GM18951 (cell line): Measurements from ENCODE around the gene RGS14.

Experiments used
- POLR2A ChIP-seq: IDR thresholded peaks from 4 replicates; pipeline ENCODE4 v1.6.1; 2011; ENCODE audit warnings: mild to moderate bottlenecking; ENCODE audit not compliant: insufficient read length, insufficient read depth; ENCODE audit errors: extremely low read depth
- in situ Hi-C: fragments of 300-500 bp; cut with MboI; formaldehyde crosslinking; loops from one replicate; pipeline ENCODE4 v1.12.0; 2022; ENCODE audit warnings: low sequenced_read_pairs, mixed read lengths, inconsistent platforms; ENCODE audit not compliant: unreplicated experiment

Gene RGS14

GRCh38 chr5:177315411-177315810 is 42.3 kb upstream of the RGS14 start:
- in situ Hi-C loops, result no loop called here
- no peak for TF ChIP-seq POLR2A

- no peak for TF ChIP-seq POLR2A
- in situ Hi-C loops, result no loop called here
Observed at GRCh38 chr5:177316005-177316404, 41.7 kb upstream of the RGS14 start.

DNA sequence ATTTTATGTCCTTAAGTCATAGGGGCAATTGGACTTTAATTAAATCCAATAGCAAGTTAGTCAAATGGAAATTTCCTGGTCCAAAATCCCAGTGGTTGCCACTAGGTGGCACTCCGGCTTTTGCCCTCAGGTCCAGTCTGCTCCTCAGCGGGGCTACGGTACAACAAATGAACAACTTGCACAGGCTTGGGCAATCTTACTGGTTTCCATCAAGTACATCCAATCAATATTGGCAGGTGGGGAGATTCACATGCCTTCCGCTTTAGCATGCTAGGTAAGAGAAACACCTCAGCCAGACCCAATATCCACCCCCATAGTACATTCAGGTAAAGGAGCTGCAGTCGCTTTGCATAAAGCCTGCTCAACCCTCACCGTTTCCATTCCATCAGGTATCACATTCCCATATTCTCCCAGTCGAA is 39.8 kb upstream of the RGS14 start:
- in situ Hi-C loops, result no loop called here
- TF ChIP-seq POLR2A, result no peak

GRCh38 chr5:177319913-177320588 is 37.7 kb upstream of the RGS14 start:
- TF ChIP-seq POLR2A, result no peak
- in situ Hi-C loops, result no loop called here

DNA sequence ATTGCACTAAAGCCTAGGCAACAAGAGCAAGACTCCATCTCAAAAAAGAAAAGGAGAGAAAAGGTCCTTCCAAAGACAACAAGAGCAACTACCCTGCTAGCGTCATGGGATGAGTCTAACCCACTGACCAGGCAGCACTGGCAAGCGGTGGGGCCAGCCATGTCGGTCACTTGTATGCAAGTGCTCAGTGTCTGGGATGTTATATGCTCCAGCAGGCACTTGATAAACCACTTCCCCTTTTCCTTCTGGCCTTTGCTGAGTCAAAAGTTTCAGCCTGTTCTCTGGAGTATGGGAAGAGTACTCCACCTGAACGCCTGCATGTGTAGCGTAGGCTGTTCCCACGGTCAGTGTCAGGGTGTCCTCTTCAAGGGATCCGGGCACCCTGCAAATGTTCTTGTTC is 36.8 kb upstream of the RGS14 start:
- no peak for TF ChIP-seq POLR2A
- in situ Hi-C loops, result no loop called here

- in situ Hi-C loops, result no loop called here
- no peak for TF ChIP-seq POLR2A
Observed at GRCh38 chr5:177325868-177326381, 31.8 kb upstream of the RGS14 start.

- no peak for TF ChIP-seq POLR2A
- in situ Hi-C loops, result no loop called here
Observed at GRCh38 chr5:177327539-177328522, 29.9 kb upstream of the RGS14 start.

DNA sequence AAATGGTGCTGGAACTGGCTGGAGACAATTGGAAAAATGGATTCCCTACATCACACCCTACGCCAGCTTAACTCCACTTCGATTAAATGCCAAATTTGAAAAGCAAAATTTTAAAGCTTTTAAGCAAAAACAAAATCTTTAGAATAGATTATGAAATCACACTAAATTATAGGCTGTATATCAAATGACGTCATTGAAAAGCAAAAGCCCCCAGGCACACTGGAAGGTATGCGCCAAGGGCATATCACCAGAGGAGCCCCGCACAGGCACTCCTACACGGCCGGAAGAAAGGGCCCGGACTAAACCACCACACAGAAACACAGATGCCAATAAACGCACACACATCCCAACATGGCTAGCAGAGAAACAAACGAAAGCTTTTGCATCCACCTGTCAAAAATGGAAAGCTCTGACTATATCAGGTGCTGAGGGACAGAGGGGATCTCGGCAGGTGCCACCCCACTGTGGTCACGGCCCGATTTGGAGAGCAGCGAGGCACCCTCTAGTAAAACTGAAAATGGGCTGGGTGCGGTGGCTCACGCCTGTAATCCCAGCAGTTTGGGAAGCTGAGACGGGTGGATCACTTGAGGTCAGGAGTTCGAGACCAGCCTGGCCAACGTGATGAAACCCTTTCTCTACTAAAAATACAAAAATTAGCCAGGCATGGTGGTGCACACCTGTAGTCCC is 29.0 kb upstream of the RGS14 start:
- in situ Hi-C loops, result no loop called here
- TF ChIP-seq POLR2A, result no peak

DNA sequence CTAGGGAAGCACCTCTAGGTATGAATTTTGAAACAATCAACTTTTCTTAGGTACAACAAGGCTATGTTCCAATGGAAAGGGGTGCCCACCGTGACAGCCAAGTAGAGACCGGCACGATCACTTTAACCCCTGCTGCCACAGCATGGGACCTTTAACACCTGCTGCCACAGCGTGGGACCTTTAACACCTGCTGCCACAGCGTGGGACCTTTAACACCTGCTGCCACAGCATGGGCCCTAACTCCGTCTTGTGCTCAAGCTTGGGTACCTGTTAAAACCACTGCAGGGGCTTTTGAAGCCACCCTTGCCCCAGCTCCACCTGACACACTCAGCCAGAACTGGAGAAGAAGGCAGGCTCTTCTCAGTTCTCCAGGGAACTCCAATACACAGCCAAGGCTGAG is 27.8 kb upstream of the RGS14 start:
- no peak for TF ChIP-seq POLR2A
- in situ Hi-C loops, result no loop called here

GRCh38 chr5:177330991-177331842 is 26.5 kb upstream of the RGS14 start:
- in situ Hi-C loops, result no loop called here
- TF ChIP-seq POLR2A, result peak; percentile 25

DNA sequence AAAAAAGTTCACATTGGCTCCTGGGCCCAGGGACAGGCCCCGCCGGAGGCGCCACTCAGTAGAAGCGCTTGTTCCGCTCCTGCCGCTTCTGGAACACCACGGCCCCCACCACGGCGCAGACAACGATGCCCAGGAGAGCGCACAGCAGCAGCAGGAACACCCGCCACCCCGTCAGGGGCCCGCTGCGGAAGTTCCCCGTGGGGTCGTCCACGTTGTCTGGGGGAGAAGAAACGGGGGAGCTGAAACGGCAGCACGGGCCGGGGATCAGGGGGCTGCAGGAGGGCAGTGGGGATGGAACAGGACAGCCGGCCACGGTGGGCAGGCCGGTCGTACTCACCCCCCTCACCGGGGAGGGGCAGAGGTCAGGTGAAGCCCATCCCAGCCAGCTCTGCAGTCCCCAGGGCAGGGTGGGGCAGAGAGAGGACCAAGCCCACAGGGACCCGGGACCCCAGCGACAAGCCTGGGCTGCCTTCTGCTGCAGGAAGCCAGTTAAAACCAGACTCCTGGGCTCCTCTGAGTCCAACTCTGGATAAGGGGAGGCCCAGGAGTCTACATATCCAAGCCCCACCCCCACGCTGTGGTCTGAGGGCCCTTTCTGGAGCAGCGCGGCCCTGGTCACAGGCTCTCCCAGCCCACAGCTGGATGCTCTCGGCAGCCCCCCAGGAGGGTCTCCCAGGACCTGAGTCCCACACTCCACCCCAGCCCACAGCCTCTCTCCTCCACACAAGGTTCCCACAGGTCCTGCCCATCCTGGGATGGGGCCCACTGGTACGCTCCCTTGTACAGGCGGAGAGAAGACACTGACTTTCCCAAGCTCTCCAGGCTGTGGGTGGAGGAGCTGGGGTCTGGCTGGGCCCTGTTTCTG is 25.5 kb upstream of the RGS14 start:
- in situ Hi-C loops, result no loop called here
- no peak for TF ChIP-seq POLR2A

DNA sequence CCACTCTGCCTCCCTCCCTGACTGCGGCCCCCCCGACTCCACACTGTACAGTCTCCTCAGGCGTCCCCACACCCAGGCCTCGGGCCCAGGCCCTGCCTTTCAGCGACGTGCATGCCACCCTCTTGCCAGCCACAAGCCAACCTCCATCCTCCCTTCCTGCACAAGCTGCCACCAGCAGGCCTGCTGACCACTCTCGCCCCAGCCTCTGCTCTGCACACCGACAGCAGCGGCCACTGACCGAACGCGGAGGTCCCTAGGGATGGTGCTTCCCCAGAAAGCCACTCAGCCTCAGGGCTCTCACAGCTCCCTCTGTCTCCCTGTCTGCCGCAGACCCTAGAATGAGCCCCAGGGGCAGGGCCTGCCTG is 24.8 kb upstream of the RGS14 start:
- no peak for TF ChIP-seq POLR2A
- in situ Hi-C loops, result no loop called here
